Caki2 (cell line): ENCODE data around the gene COX8A. TPM values are rescaled to one million over a fixed set of nuclear protein-coding genes. Genes with fewer than 3 reads are reported as not detected.

Experiments
- total RNA-seq: library from RNA; depleted of rRNA; stranded (reverse); fragments of >200 nt; shearing (Covaris generic); gene quantifications from 2 replicates; pipeline ENCODE4 v1.2.3, GENCODE V29; 2014; ENCODE audit warnings: low replicate concordance; rRNA removed

Gene COX8A
- total RNA-seq, 1 experiment from 2014 or later, result 573 TPM

Other genes starting within 250 kb of the COX8A start
- 6.1 and 21.5 TPM in 2 replicates for gene ZFTA, start 205.8 kb upstream of the COX8A start, total RNA-seq
- gene SPINDOC, start 161.2 kb upstream of the COX8A start, total RNA-seq, result 22.5 and 29.0 TPM in 2 replicates
- 5.6 and 8.9 TPM in 2 replicates for gene MARK2, start 135.5 kb upstream of the COX8A start, total RNA-seq
- 0.61 TPM in 1 of 2 replicates, not detected in the other for gene RCOR2, start 57.5 kb upstream of the COX8A start, total RNA-seq
- 15.1 and 29.2 TPM in 2 replicates for gene NAA40, start 35.6 kb upstream of the COX8A start, total RNA-seq
- 80.6 and 97.3 TPM in 2 replicates for gene OTUB1, start 11.8 kb downstream of the COX8A start, total RNA-seq
- 0.03 and 0.37 TPM in 2 replicates for gene FLRT1, start 61.3 kb downstream of the COX8A start, total RNA-seq
- 38.9 and 42.9 TPM in 2 replicates for gene MACROD1, start 191.5 kb downstream of the COX8A start, total RNA-seq
- gene STIP1, start 211.6 kb downstream of the COX8A start, total RNA-seq, result 134 and 157 TPM in 2 replicates
- gene FERMT3, start 232.1 kb downstream of the COX8A start, total RNA-seq, result 0.64 TPM in 1 of 2 replicates, not detected in the other